H1 (cell line): Measurements from ENCODE around the gene PLOD1.

Experiments used
- CEBPB ChIP-seq: IDR thresholded peaks from 2 replicates; pipeline ENCODE4 v1.6.1; 2012; ENCODE audit warnings: low read depth, low read length
- CHD1 ChIP-seq: IDR thresholded peaks from 2 replicates; pipeline ENCODE4 v1.6.1; 2012; ENCODE audit warnings: low read depth, low read length, improper control_type of control experiment
- EZH2 ChIP-seq: fragments of 200-600 bp; sonication (generic); IDR thresholded peaks from 2 replicates; pipeline ENCODE4 v1.7.1; 2012; ENCODE audit warnings: low read depth, mild to moderate bottlenecking, moderate library complexity, low read length, inconsistent platforms; ENCODE audit not compliant: severe bottlenecking
- KDM1A ChIP-seq: fragments of 200-600, 300-600 bp; sonication (generic); IDR thresholded peaks from 2 replicates; pipeline ENCODE4 v1.7.1; 2016; ENCODE audit warnings: mild to moderate bottlenecking, low read length, borderline replicate concordance
- POLR2A ChIP-seq, 2 experiments: IDR thresholded peaks; 1 replicate in 1 of 2; 2 replicates in 1 of 2; pipeline ENCODE4 v1.6.1; 2011; ENCODE audit warnings: low read depth in 2 of 2, low read length in 2 of 2, mild to moderate bottlenecking in 2 of 2; ENCODE audit errors: control extremely low read depth in 1 of 2
- POLR2AphosphoS5 ChIP-seq: IDR thresholded peaks from 2 replicates; pipeline ENCODE4 v1.6.1; 2011; ENCODE audit warnings: low read depth, low read length
- RBBP5 ChIP-seq: IDR thresholded peaks from 2 replicates; pipeline ENCODE4 v1.7.1; 2012; ENCODE audit warnings: low read depth, mild to moderate bottlenecking, inconsistent platforms, low read length, moderate library complexity, borderline replicate concordance
- RFX5 ChIP-seq: IDR thresholded peaks from 2 replicates; pipeline ENCODE4 v1.6.1; 2011; ENCODE audit warnings: low read depth, low read length, improper control_type of control experiment, borderline replicate concordance
- RNF2 ChIP-seq: fragments of 200-900, 300-1000 bp; sonication (generic); IDR thresholded peaks from 2 replicates; pipeline ENCODE4 v1.7.1; 2016; ENCODE audit warnings: borderline replicate concordance, low read depth, mild to moderate bottlenecking, antibody characterized with exemption, low read length; ENCODE audit not compliant: poor library complexity, severe bottlenecking; ENCODE audit errors: missing control alignments
- RXRA ChIP-seq: IDR thresholded peaks from 2 replicates; pipeline ENCODE4 v1.6.1; 2011; ENCODE audit warnings: low read depth, mild to moderate bottlenecking, low read length, moderate library complexity; ENCODE audit not compliant: insufficient read depth
- SIN3A ChIP-seq, 2 experiments: IDR thresholded peaks in 1 of 2; conservative IDR thresholded peaks in 1 of 2; 2 replicates each; pipeline ENCODE4 v1.6.1; 2011 to 2012; ENCODE audit warnings: low read length in 2 of 2, improper control_type of control experiment in 1 of 2, low read depth in 1 of 2, mild to moderate bottlenecking in 1 of 2
- SP2 ChIP-seq: IDR thresholded peaks from 2 replicates; pipeline ENCODE4 v1.6.1; 2012; ENCODE audit warnings: mild to moderate bottlenecking, low read length, inconsistent platforms
- TAF1 ChIP-seq: IDR thresholded peaks from 2 replicates; pipeline ENCODE4 v1.6.1; 2011; ENCODE audit warnings: mild to moderate bottlenecking, low read depth, low read length
- TF ChIP-seq, protein P1 (sequence below), 3 experiments: IDR thresholded peaks; 1 replicate in 2 of 3; 2 replicates in 1 of 3; pipeline versions ENCODE4 v1.5.1 to v1.6.1; 2011; ENCODE audit warnings: low read length in 3 of 3, mild to moderate bottlenecking in 3 of 3, inconsistent platforms in 2 of 3, low read depth in 1 of 3, moderate library complexity in 1 of 3; ENCODE audit not compliant: insufficient read depth in 1 of 3; ENCODE audit errors: control extremely low read depth in 1 of 3

DNA sequence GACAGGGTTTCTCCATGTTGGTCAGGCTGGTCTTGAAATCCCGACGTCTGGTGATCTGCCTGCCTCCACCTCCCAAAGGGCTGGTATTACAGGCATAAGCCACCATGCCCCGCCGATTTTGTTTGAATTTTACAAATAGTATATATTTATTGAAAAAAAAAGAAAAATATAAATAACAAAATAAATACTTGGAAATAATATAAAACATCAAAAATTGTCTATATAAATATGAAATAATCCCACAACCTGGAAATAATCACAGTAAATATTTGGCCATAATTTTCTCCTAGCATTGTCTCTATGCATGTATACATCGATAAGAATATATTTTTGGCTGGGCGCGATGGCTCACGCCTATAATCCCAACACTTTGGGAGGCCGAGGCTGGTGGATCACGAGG is 2.7 kb upstream of the PLOD1 start:
- TF ChIP-seq, protein P1, sequence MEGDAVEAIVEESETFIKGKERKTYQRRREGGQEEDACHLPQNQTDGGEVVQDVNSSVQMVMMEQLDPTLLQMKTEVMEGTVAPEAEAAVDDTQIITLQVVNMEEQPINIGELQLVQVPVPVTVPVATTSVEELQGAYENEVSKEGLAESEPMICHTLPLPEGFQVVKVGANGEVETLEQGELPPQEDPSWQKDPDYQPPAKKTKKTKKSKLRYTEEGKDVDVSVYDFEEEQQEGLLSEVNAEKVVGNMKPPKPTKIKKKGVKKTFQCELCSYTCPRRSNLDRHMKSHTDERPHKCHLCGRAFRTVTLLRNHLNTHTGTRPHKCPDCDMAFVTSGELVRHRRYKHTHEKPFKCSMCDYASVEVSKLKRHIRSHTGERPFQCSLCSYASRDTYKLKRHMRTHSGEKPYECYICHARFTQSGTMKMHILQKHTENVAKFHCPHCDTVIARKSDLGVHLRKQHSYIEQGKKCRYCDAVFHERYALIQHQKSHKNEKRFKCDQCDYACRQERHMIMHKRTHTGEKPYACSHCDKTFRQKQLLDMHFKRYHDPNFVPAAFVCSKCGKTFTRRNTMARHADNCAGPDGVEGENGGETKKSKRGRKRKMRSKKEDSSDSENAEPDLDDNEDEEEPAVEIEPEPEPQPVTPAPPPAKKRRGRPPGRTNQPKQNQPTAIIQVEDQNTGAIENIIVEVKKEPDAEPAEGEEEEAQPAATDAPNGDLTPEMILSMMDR (IDR thresholded peaks at IDR 0.05; ENCODE audit: control extremely low read depth in 1 of 3, insufficient read depth in 1 of 3, low read depth in 1 of 3, low read length in 3 of 3) = no peak
- TF ChIP-seq POLR2AphosphoS5 = no peak
- TF ChIP-seq TAF1 = no peak
- no peak for TF ChIP-seq CHD1
- no peak for TF ChIP-seq RXRA
- no peak for TF ChIP-seq RFX5
- TF ChIP-seq CEBPB = no peak
- no peak for TF ChIP-seq RBBP5
- TF ChIP-seq SP2 = no peak
- TF ChIP-seq RNF2 = no peak
- TF ChIP-seq SIN3A (conservative IDR thresholded peaks at IDR 0.05 in 1 of 2, IDR thresholded peaks at IDR 0.05 in 1 of 2; ENCODE audit: low read depth in 1 of 2, low read length in 2 of 2) = no peak
- no peak for TF ChIP-seq POLR2A (IDR thresholded peaks at IDR 0.05; ENCODE audit: control extremely low read depth in 1 of 2, low read depth in 2 of 2, low read length in 2 of 2)
- TF ChIP-seq KDM1A = no peak
- no peak for TF ChIP-seq EZH2
